HG02623 (cell line): ENCODE measurements around the gene RAB3GAP2.
"Not testable (repeated sequence)": the region's sequence is repeated elsewhere in the genome, so short reads cannot be mapped to it uniquely, and the experiment has no call there.

ENCODE experiments used
- ATAC-seq: cut with Tn5 transposase; IDR thresholded peaks from one replicate; pipeline ENCODE4 v1.9.1; 2021; ENCODE audit warnings: moderate library complexity; ENCODE audit not compliant: unreplicated experiment

The RAB3GAP2 gene

GRCh38 chr1:220291580-220291979 lies 19.3 kb upstream of the RAB3GAP2 start:
- ATAC-seq: no peak

- no peak for ATAC-seq
These were observed 18.0 kb upstream of the RAB3GAP2 start for GRCh38 chr1:220290140-220290761.

- no peak for ATAC-seq
These were observed 14.9 kb upstream of the RAB3GAP2 start for GRCh38 chr1:220287129-220287528.

GRCh38 chr1:220283625-220284024 lies 11.4 kb upstream of the RAB3GAP2 start:
- ATAC-seq: no peak

GRCh38 chr1:220281159-220281574 lies 8.9 kb upstream of the RAB3GAP2 start:
- ATAC-seq: no peak

GRCh38 chr1:220280249-220280648 lies 8.0 kb upstream of the RAB3GAP2 start:
- no peak for ATAC-seq

- no peak for ATAC-seq
These were observed 6.7 kb upstream of the RAB3GAP2 start for GRCh38 chr1:220278991-220279390.

GRCh38 chr1:220275430-220275829 lies 3.2 kb upstream of the RAB3GAP2 start:
- ATAC-seq: no peak

GRCh38 chr1:220274251-220274855 lies 2.1 kb upstream of the RAB3GAP2 start:
- no peak for ATAC-seq

- no peak for ATAC-seq
These were observed 513 bp upstream of the RAB3GAP2 start for GRCh38 chr1:220272841-220273090.

- ATAC-seq: no peak
These were observed 577 bp downstream of the RAB3GAP2 start for GRCh38 chr1:220271706-220272046.

- ATAC-seq: no peak
These were observed 3.2 kb downstream of the RAB3GAP2 start for GRCh38 chr1:220269036-220269435.

GRCh38 chr1:220267630-220268029 lies 4.6 kb downstream of the RAB3GAP2 start:
- ATAC-seq: no peak

GRCh38 chr1:220260228-220260627 lies 12.0 kb downstream of the RAB3GAP2 start:
- not testable (repeated sequence) for ATAC-seq

- ATAC-seq: not testable (repeated sequence)
These were observed 12.5 kb downstream of the RAB3GAP2 start for GRCh38 chr1:220259756-220260155.

- not testable (repeated sequence) for ATAC-seq
These were observed 16.1 kb downstream of the RAB3GAP2 start for GRCh38 chr1:220256194-220256593.

GRCh38 chr1:220255204-220255603 lies 17.0 kb downstream of the RAB3GAP2 start:
- no peak for ATAC-seq

GRCh38 chr1:220253290-220253689 lies 19.0 kb downstream of the RAB3GAP2 start:
- ATAC-seq: not testable (repeated sequence)

GRCh38 chr1:220251272-220251671 lies 21.0 kb downstream of the RAB3GAP2 start:
- ATAC-seq: no peak

- no peak for ATAC-seq
These were observed 21.6 kb downstream of the RAB3GAP2 start for GRCh38 chr1:220250681-220251080.

- ATAC-seq: no peak
These were observed 22.7 kb downstream of the RAB3GAP2 start for GRCh38 chr1:220249522-220249921.

- not testable (repeated sequence) for ATAC-seq
These were observed 23.5 kb downstream of the RAB3GAP2 start for GRCh38 chr1:220248715-220249265.

GRCh38 chr1:220245900-220246299 lies 26.4 kb downstream of the RAB3GAP2 start:
- not testable (repeated sequence) for ATAC-seq
